Transverse colon (tissue), 4 donors: ENCODE results near the gene DHRS7C.

Source experiments
- EP300 ChIP-seq: sonication (generic); formaldehyde crosslinking; IDR thresholded peaks from one replicate; pipeline ENCODE4 v1.6.1; 2017; ENCODE audit warnings: antibody characterized with exemption, low read depth
- POLR2A ChIP-seq: fragments of 450-650 bp; IDR thresholded peaks from one replicate; pipeline ENCODE4 v1.6.1; 2016; ENCODE audit warnings: antibody characterized with exemption, mild to moderate bottlenecking, moderate library complexity
- POLR2AphosphoS5 ChIP-seq, 3 donors: sonication (generic); formaldehyde crosslinking; IDR thresholded peaks; one replicate each; pipeline ENCODE4 v1.6.1; 2016; ENCODE audit warnings: antibody characterized with exemption in 3 of 3
- TF ChIP-seq, protein P1 (sequence below), 5 experiments: fragments of 200-600 bp in 3 of 5; fragments of 450-650 bp in 2 of 5; sonication (generic) in 3 of 5; IDR thresholded peaks; 1 replicate in 2 of 5; 2 replicates in 3 of 5; pipeline ENCODE4 v1.5.1; 2016 to 2017; ENCODE audit warnings: antibody characterized with exemption in 5 of 5, inconsistent platforms in 3 of 5, mild to moderate bottlenecking in 2 of 5, moderate library complexity in 1 of 5

DNA sequence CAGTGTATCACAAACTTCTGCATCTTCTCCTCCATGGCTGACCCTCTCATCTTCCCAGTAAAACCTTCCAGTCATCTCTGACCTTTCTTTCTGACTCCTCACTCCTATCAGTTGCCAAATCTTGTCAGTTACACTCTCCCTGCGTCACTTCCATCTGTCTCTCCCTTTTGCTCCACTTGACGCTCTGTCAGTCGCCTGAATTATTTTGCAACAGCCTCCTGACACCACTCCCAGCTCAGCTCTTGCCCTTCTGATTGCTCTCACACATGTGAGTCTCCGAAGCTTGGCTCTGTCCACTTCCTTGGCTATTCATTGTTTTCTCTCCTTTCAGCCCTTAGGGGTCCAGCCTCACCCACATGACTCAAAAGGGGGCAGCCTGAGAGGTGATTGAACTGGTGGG is 27.7 kb downstream of the DHRS7C start:
- TF ChIP-seq, protein P1, sequence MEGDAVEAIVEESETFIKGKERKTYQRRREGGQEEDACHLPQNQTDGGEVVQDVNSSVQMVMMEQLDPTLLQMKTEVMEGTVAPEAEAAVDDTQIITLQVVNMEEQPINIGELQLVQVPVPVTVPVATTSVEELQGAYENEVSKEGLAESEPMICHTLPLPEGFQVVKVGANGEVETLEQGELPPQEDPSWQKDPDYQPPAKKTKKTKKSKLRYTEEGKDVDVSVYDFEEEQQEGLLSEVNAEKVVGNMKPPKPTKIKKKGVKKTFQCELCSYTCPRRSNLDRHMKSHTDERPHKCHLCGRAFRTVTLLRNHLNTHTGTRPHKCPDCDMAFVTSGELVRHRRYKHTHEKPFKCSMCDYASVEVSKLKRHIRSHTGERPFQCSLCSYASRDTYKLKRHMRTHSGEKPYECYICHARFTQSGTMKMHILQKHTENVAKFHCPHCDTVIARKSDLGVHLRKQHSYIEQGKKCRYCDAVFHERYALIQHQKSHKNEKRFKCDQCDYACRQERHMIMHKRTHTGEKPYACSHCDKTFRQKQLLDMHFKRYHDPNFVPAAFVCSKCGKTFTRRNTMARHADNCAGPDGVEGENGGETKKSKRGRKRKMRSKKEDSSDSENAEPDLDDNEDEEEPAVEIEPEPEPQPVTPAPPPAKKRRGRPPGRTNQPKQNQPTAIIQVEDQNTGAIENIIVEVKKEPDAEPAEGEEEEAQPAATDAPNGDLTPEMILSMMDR (IDR thresholded peaks at IDR 0.05) = no peak
- TF ChIP-seq EP300 (no peak), POLR2AphosphoS5 (IDR thresholded peaks at IDR 0.05) (no peak), POLR2A (no peak)
